Transverse colon (tissue), 4 donors: Measurements from ENCODE around the gene ADCY9.

Source experiments
- EP300 ChIP-seq: sonication (generic); formaldehyde crosslinking; IDR thresholded peaks from one replicate; pipeline ENCODE4 v1.6.1; 2017; ENCODE audit warnings: antibody characterized with exemption, low read depth
- POLR2A ChIP-seq: fragments of 450-650 bp; IDR thresholded peaks from one replicate; pipeline ENCODE4 v1.6.1; 2016; ENCODE audit warnings: antibody characterized with exemption, mild to moderate bottlenecking, moderate library complexity
- POLR2AphosphoS5 ChIP-seq, 3 donors: sonication (generic); formaldehyde crosslinking; IDR thresholded peaks; one replicate each; pipeline ENCODE4 v1.6.1; 2016; ENCODE audit warnings: antibody characterized with exemption in 3 of 3
- TF ChIP-seq, protein P1 (sequence below), 5 experiments: fragments of 200-600 bp in 3 of 5; fragments of 450-650 bp in 2 of 5; sonication (generic) in 3 of 5; IDR thresholded peaks; 1 replicate in 2 of 5; 2 replicates in 3 of 5; pipeline ENCODE4 v1.5.1; 2016 to 2017; ENCODE audit warnings: antibody characterized with exemption in 5 of 5, inconsistent platforms in 3 of 5, mild to moderate bottlenecking in 2 of 5, moderate library complexity in 1 of 5

DNA sequence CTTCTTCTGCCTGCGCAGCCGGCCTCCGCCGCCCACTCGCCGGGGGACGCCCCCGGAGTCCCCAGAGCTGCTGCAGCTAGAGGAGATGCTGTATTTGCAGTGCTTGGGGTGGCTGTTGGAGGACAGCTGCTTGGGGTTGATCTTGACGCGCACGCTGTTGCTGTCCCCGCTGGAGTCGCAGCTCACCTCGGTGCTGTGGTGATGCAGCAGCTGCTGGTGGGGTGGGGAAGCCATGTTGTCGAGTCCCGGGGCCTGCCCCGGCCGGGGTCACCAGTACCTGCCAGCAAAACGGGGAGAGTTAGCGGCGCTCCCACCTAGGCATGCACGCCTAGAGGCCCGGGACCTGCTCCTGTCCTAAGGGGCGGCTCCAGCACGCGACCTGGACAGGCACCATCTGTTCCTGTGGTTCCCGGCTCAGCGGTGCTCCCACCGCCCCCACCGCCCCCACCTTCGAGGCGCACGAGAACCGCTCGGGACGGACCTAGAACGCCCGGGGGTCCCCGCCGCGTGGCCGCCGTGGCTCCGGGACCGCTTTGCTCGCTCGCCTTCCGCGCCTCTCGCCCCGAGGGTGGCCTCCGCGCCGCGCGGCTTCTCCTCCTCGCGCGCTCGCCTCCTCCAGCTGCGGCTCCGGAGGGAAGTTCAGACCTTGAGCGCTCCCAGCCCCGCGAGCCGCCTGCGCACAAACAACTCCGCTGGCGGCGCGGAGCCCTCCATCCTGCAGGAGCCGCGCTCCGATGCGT lies 863 bp downstream of the ADCY9 start:
- TF ChIP-seq, protein P1, sequence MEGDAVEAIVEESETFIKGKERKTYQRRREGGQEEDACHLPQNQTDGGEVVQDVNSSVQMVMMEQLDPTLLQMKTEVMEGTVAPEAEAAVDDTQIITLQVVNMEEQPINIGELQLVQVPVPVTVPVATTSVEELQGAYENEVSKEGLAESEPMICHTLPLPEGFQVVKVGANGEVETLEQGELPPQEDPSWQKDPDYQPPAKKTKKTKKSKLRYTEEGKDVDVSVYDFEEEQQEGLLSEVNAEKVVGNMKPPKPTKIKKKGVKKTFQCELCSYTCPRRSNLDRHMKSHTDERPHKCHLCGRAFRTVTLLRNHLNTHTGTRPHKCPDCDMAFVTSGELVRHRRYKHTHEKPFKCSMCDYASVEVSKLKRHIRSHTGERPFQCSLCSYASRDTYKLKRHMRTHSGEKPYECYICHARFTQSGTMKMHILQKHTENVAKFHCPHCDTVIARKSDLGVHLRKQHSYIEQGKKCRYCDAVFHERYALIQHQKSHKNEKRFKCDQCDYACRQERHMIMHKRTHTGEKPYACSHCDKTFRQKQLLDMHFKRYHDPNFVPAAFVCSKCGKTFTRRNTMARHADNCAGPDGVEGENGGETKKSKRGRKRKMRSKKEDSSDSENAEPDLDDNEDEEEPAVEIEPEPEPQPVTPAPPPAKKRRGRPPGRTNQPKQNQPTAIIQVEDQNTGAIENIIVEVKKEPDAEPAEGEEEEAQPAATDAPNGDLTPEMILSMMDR (IDR thresholded peaks at IDR 0.05), result no peak
- TF ChIP-seq EP300, result no peak
- no peak for TF ChIP-seq POLR2A
- TF ChIP-seq POLR2AphosphoS5 (IDR thresholded peaks at IDR 0.05), result no peak
